Kidney epithelial cell (primary cell): Measurements from ENCODE around the gene VAMP2. TPM values are rescaled to one million over a fixed set of nuclear protein-coding genes. Genes with fewer than 3 reads are reported as not detected.

Experiments
- DNase-seq: peaks from one replicate; pipeline ENCODE4 v3.0.0-alpha.2; 2010; ENCODE audit warnings: low read depth
- H3K27me3 ChIP-seq: 2 replicates; pipeline ENCODE4 v1.6.0; 2011; ENCODE audit warnings: low read length; ENCODE audit not compliant: control insufficient read depth, insufficient read depth
- H3K36me3 ChIP-seq: 2 replicates; pipeline ENCODE4 v1.5.1; 2011; ENCODE audit warnings: low read length; ENCODE audit not compliant: control insufficient read depth, insufficient read depth
- H3K4me3 ChIP-seq: 2 replicates; pipeline ENCODE4 v1.5.1; 2011; ENCODE audit warnings: low read depth, mild to moderate bottlenecking, control low read depth, low read length
- CTCF ChIP-seq: IDR thresholded peaks from 2 replicates; pipeline ENCODE4 v1.5.1; 2011; ENCODE audit warnings: mild to moderate bottlenecking, moderate library complexity, low read length, control low read depth, inconsistent platforms; ENCODE audit not compliant: insufficient read depth, poor library complexity, severe bottlenecking
- total RNA-seq: library from RNA; depleted of rRNA; stranded (reverse); fragments of >200 nt; gene quantifications from 2 replicates; pipeline ENCODE4 v1.2.3, GENCODE V29; 2015

Gene VAMP2
- total RNA-seq, 1 donor from 2014 or later, result 7.0 TPM

DNA sequence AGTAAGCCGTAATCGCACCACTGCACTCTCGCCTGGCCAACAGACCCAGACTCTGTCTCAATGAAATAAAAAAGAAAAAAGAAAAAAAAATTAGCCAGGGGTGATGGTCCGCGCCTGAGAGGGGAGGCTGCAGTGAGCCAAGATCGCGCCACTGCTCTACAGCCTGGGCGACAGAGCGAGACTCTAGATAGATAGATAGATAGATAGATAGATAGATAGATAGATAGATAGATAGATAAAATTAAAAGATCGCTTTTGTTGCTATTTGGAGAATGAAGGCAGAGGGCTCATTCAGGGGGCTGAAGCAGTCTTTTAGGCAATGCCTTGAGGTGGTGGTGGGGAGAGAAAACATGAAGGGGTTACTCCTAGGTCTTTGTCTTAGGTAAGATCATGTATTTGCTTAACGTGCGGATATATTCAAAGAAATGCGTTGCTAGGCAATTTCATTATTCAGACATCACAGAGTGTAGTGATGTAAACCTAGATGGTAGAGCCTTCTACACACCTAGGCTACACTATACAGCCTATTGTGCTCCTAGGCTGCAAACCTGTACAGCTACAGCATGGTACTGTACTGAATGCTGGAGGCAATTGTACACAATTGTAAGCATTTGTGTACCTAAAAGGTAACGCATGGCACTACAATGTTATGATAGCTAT, 34.5 kb downstream of the VAMP2 start:
- no peaks in the 10 kb centered on the region for H3K36me3 ChIP-seq
- H3K4me3 ChIP-seq, result no peak overlapping the region
- no peak for TF ChIP-seq CTCF
- DNase-seq, result no peak
- peaks cover 22% of the 10 kb centered on the region for H3K27me3 ChIP-seq

GRCh38 chr17:8126491-8127066, 36.2 kb downstream of the VAMP2 start:
- Histone ChIP-seq H3K36me3 (no peaks in the 10 kb centered on the region), H3K4me3 (peak overlapping the region; percentile 70), H3K27me3 (peaks cover 30% of the 10 kb centered on the region)
- DNase-seq, result no peak
- TF ChIP-seq CTCF, result no peak

- no peaks in the 10 kb centered on the region for H3K36me3 ChIP-seq
- peaks cover 30% of the 10 kb centered on the region for H3K27me3 ChIP-seq
- TF ChIP-seq CTCF, result no peak
- no peak for DNase-seq
- H3K4me3 ChIP-seq, result peak overlapping the region; percentile 70
Measured at GRCh38 chr17:8125947-8126490, 36.7 kb downstream of the VAMP2 start.

GRCh38 chr17:8125154-8125946, 37.4 kb downstream of the VAMP2 start:
- H3K27me3 ChIP-seq, result peaks cover 30% of the 10 kb centered on the region
- H3K4me3 ChIP-seq, result peak overlapping the region; percentile 70
- H3K36me3 ChIP-seq, result no peaks in the 10 kb centered on the region
- TF ChIP-seq CTCF, result no peak
- DNase-seq, result no peak

DNA sequence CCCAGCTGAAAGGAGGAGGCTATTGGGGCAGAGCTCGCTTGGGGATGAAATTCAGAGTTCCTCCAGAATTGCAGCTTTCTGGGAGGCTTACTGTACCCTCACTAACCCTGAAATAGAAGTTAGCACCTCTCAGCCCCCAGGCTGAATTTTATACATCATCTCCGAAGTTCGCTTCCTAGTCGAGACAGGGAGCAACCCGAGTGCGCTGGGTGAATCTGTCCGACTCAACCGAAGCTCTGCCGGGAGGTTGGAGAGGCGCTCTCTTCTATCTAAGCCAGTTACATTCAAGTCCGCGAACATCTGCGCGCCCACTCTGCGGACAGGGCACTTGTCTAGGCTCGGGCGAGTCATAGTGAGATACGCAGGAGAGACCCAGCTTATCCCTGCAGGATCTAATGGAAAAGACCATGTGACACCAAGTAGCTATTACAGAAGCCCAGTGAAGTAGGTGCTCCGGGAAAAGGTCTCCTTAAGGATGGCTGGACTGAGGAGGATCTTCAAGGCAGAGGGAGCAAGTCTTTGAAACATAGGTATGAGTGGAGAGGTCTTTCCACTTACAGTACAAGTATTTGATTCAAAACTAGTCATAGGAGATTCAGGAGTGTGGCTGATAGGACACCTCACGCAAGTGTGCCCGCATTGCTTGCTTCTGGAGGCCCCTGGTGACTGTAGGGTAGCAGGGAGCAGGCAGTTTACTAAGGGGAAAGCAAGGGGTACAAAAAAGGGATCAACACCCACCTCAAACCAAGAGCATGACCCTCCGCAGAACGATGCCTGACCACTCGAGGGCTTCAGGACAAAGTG, 38.2 kb downstream of the VAMP2 start:
- Histone ChIP-seq H3K27me3 (peaks cover 30% of the 10 kb centered on the region), H3K36me3 (no peaks in the 10 kb centered on the region), H3K4me3 (no peak overlapping the region)
- TF ChIP-seq CTCF, result no peak
- no peak for DNase-seq
